Measurements from ENCODE around the gene FAM118B. TPM values are rescaled to one million over a fixed set of nuclear protein-coding genes. Genes with fewer than 3 reads are reported as not detected.

FAM118B gene

GRCh38 chr11:126311401-126312291, 100.1 kb downstream of the FAM118B start:
- Histone ChIP-seq H3K27me3 (ENCODE audit: control insufficient read depth in 1 of 2, insufficient read depth in 1 of 2, low read length in 2 of 2) (no peaks in the 10 kb centered on the region), H4K91ac (ENCODE audit: low read length) (no peak overlapping the region), H3K4me2 (ENCODE audit: low read length, poor library complexity, severe bottlenecking) (no peak overlapping the region), H2BK15ac (ENCODE audit: low read depth, poor library complexity, severe bottlenecking) (no peak overlapping the region), H3K36me3 (ENCODE audit: control insufficient read depth in 1 of 2, insufficient read depth in 2 of 2, low read depth in 1 of 2, low read length in 2 of 2) (peaks cover 6 to 14% of the 10 kb centered on the region in 2 experiments), H3K27ac (ENCODE audit: low read length, poor library complexity, severe bottlenecking) (no peak overlapping the region), H3K14ac (ENCODE audit: low read length in 2 of 2) (no peak overlapping the region), H3K79me1 (replicated peaks; ENCODE audit: low read length, poor library complexity, severe bottlenecking) (peaks cover 10% of the 10 kb centered on the region), H2AK5ac (ENCODE audit: low read length, severe bottlenecking) (no peak overlapping the region), H3K23ac (ENCODE audit: low read length in 2 of 2) (peak overlapping the region in 1 of 2 experiments; percentile 47), H2BK5ac (ENCODE audit: low read depth, low read length, poor library complexity, severe bottlenecking) (no peak overlapping the region), H2BK120ac (ENCODE audit: low read depth, low read length) (no peak overlapping the region), H3K18ac (ENCODE audit: low read depth in 1 of 2, low read length in 2 of 2) (no peak overlapping the region), H3K4me3 (ENCODE audit: insufficient read depth in 1 of 2, low read depth in 1 of 2, low read length in 2 of 2) (no peak overlapping the region), H3K9me3 (ENCODE audit: control insufficient read depth, low read length) (no peaks in the 10 kb centered on the region), H2BK12ac (ENCODE audit: low read length in 2 of 2) (no peak overlapping the region), H3K4me1 (ENCODE audit: control insufficient read depth, insufficient read depth, low read depth, low read length) (peaks cover 4% of the 10 kb centered on the region), H2AFZ (ENCODE audit: low read depth, low read length) (no peak overlapping the region), H4K8ac (ENCODE audit: low read length) (no peak overlapping the region), H3K9ac (ENCODE audit: low read length) (peak overlapping the region; percentile 4), H3K4ac (ENCODE audit: low read depth in 1 of 2, low read length in 2 of 2) (no peak overlapping the region)
- WGBS = 98% methylated on average over 12 of the region's 14 CpGs
- DNase-seq = no peak

Small RNAs within 50 kb of the gene (small RNA-seq; reads per million reads assigned to genes)
- gene AP001893.2 (ENCODE audit: low read depth) (not detected), gene RN7SL351P (ENCODE audit: low read depth) (not detected), gene RNU4-86P (ENCODE audit: low read depth) (not detected)
